Astrocyte (in vitro differentiated cells and primary cell): ENCODE measurements around the gene GPR156. TPM values are rescaled to one million over a fixed set of nuclear protein-coding genes. Genes with fewer than 3 reads are reported as not detected.

Experiments
- DNase-seq: peaks from one replicate; pipeline ENCODE4 v3.0.0-alpha.2; 2010; ENCODE audit warnings: low read depth
- FAIRE-seq: peaks from 2 replicates; lab custom pipeline; 2011; peaks lifted over from hg19 to GRCh38; lab: Jason Lieb, UNC
- H2AFZ ChIP-seq: 2 replicates; pipeline ENCODE4 v1.6.0; 2012; ENCODE audit warnings: low read depth, low read length, inconsistent platforms
- H3K27ac ChIP-seq: 2 replicates; pipeline ENCODE4 v1.5.1; 2011; ENCODE audit warnings: low read depth, low read length, inconsistent platforms
- H3K27me3 ChIP-seq: 2 replicates; pipeline ENCODE4 v1.6.0; 2011; ENCODE audit warnings: low read length, inconsistent platforms; ENCODE audit not compliant: insufficient read depth
- H3K36me3 ChIP-seq: 2 replicates; pipeline ENCODE4 v1.5.1; 2011; ENCODE audit warnings: low read length, inconsistent platforms; ENCODE audit not compliant: insufficient read depth
- H3K4me1 ChIP-seq: 2 replicates; pipeline ENCODE4 v1.5.1; 2011; ENCODE audit warnings: low read length, inconsistent platforms; ENCODE audit not compliant: insufficient read depth
- H3K4me2 ChIP-seq: 2 replicates; pipeline ENCODE4 v1.6.0; 2012; ENCODE audit warnings: low read length, inconsistent platforms
- H3K4me3 ChIP-seq: 2 replicates; pipeline ENCODE4 v1.5.1; 2011; ENCODE audit warnings: low read depth, mild to moderate bottlenecking, low read length, inconsistent platforms; ENCODE audit not compliant: insufficient read depth
- H3K79me2 ChIP-seq: 2 replicates; pipeline ENCODE4 v1.6.0; 2012; ENCODE audit warnings: mild to moderate bottlenecking, low read length, inconsistent platforms; ENCODE audit not compliant: insufficient read depth
- H3K9ac ChIP-seq: 2 replicates; pipeline ENCODE4 v1.6.0; 2012; ENCODE audit warnings: mild to moderate bottlenecking, low read length, inconsistent platforms
- H3K9me3 ChIP-seq: 2 replicates; pipeline ENCODE4 v1.5.1; 2012; ENCODE audit warnings: low read depth, mild to moderate bottlenecking, low read length, inconsistent platforms; ENCODE audit not compliant: insufficient read depth
- H4K20me1 ChIP-seq: 2 replicates; pipeline ENCODE4 v1.6.0; 2012; ENCODE audit warnings: low read length, inconsistent platforms; ENCODE audit not compliant: insufficient read depth
- H3K27ac Mint-ChIP-seq: one replicate; pipeline ENCODE4 v1.8.0; 2021; ENCODE audit warnings: mild to moderate bottlenecking, mixed read lengths; ENCODE audit not compliant: unreplicated experiment
- H3K27me3 Mint-ChIP-seq: one replicate; pipeline ENCODE4 v1.8.0; 2021; ENCODE audit warnings: low read depth, mixed read lengths; ENCODE audit not compliant: unreplicated experiment
- H3K36me3 Mint-ChIP-seq: one replicate; pipeline ENCODE4 v1.8.0; 2021; ENCODE audit warnings: low read depth, mixed read lengths; ENCODE audit not compliant: unreplicated experiment
- H3K4me1 Mint-ChIP-seq: one replicate; pipeline ENCODE4 v1.8.0; 2021; ENCODE audit warnings: low read depth, mixed read lengths; ENCODE audit not compliant: unreplicated experiment
- H3K4me3 Mint-ChIP-seq: one replicate; pipeline ENCODE4 v1.8.0; 2021; ENCODE audit warnings: mild to moderate bottlenecking, moderate library complexity, mixed read lengths; ENCODE audit not compliant: unreplicated experiment
- H3K9me3 Mint-ChIP-seq: one replicate; pipeline ENCODE4 v1.8.0; 2021; ENCODE audit warnings: mild to moderate bottlenecking, mixed read lengths; ENCODE audit not compliant: unreplicated experiment
- CTCF ChIP-seq: IDR thresholded peaks from 2 replicates; pipeline ENCODE4 v1.5.1; 2011; ENCODE audit warnings: low read depth, mild to moderate bottlenecking, inconsistent platforms, low read length, moderate library complexity; ENCODE audit not compliant: insufficient read depth
- EZH2 ChIP-seq: IDR thresholded peaks from 2 replicates; pipeline ENCODE4 v1.6.1; 2012; ENCODE audit warnings: mild to moderate bottlenecking, low read length, inconsistent platforms; ENCODE audit not compliant: insufficient read depth
- total RNA-seq: library from RNA; stranded (reverse); gene quantifications from 2 replicates; pipeline ENCODE4 v1.2.1, GENCODE V29; 2021

The GPR156 gene
- total RNA-seq, 1 donor from 2014 or later: 0.39 TPM

- H3K4me1 Mint-ChIP-seq: no peaks in the 10 kb centered on the region
- no peaks in the 10 kb centered on the region for H3K9me3 ChIP-seq
- H3K36me3 Mint-ChIP-seq: no peaks in the 10 kb centered on the region
- DNase-seq (no peak), FAIRE-seq (no peak)
- H3K9me3 Mint-ChIP-seq: no peaks in the 10 kb centered on the region
- H3K4me3 Mint-ChIP-seq: no peak overlapping the region
- H3K4me3 ChIP-seq: no peak overlapping the region
- H3K79me2 ChIP-seq: no peaks in the 10 kb centered on the region
- H3K27me3 ChIP-seq: no peaks in the 10 kb centered on the region
- no peaks in the 10 kb centered on the region for H4K20me1 ChIP-seq
- H3K27ac Mint-ChIP-seq: no peak overlapping the region
- H3K27ac ChIP-seq: no peak overlapping the region
- H3K4me1 ChIP-seq: no peaks in the 10 kb centered on the region
- TF ChIP-seq EZH2 (no peak), CTCF (no peak)
- no peak overlapping the region for H2AFZ ChIP-seq
- H3K4me2 ChIP-seq: no peak overlapping the region
- H3K9ac ChIP-seq: no peak overlapping the region
- H3K27me3 Mint-ChIP-seq: no peaks in the 10 kb centered on the region
- H3K36me3 ChIP-seq: no peaks in the 10 kb centered on the region
These were observed 21.2 kb downstream of the GPR156 start for GRCh38 chr3:120263792-120264191.

DNA sequence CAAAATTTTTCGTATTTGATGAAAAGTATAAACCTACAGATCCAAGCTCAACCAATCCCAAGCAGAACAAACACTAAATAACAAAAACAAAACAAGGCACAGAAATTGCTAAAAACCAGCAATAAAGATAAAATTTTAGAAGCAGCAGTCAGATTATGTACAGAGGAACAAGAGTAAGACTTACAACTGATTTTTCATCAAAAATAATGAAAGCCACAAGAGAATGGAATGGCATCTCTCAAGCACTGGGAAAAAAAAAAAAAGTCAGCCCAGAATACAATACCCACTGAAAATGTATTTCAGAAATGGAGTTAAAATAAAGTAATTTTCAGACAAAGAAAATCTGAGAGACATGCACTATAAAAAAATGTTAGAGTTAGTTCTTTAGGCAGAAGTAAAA, 27.0 kb downstream of the GPR156 start:
- Mint-ChIP-seq H3K36me3 (no peaks in the 10 kb centered on the region), H3K9me3 (peaks cover 22% of the 10 kb centered on the region), H3K27me3 (no peaks in the 10 kb centered on the region), H3K4me1 (no peaks in the 10 kb centered on the region), H3K4me3 (no peak overlapping the region), H3K27ac (no peak overlapping the region)
- FAIRE-seq (no peak), DNase-seq (no peak)
- H4K20me1 ChIP-seq: no peaks in the 10 kb centered on the region
- H3K27me3 ChIP-seq: no peaks in the 10 kb centered on the region
- no peaks in the 10 kb centered on the region for H3K4me1 ChIP-seq
- H3K36me3 ChIP-seq: no peaks in the 10 kb centered on the region
- no peak overlapping the region for H2AFZ ChIP-seq
- TF ChIP-seq CTCF (no peak), EZH2 (no peak)
- no peaks in the 10 kb centered on the region for H3K9me3 ChIP-seq
- no peak overlapping the region for H3K4me3 ChIP-seq
- no peak overlapping the region for H3K9ac ChIP-seq
- H3K79me2 ChIP-seq: no peaks in the 10 kb centered on the region
- no peak overlapping the region for H3K4me2 ChIP-seq
- H3K27ac ChIP-seq: no peak overlapping the region

GRCh38 chr3:120245386-120245785, 39.6 kb downstream of the GPR156 start:
- Histone ChIP-seq H3K4me1 (no peaks in the 10 kb centered on the region), H3K9me3 (no peaks in the 10 kb centered on the region), H3K9ac (no peak overlapping the region), H3K36me3 (no peaks in the 10 kb centered on the region), H3K27ac (no peak overlapping the region), H2AFZ (no peak overlapping the region), H4K20me1 (no peaks in the 10 kb centered on the region), H3K4me3 (no peak overlapping the region), H3K4me2 (no peak overlapping the region), H3K27me3 (no peaks in the 10 kb centered on the region), H3K79me2 (no peaks in the 10 kb centered on the region)
- Mint-ChIP-seq H3K27me3 (peaks cover 11% of the 10 kb centered on the region), H3K27ac (no peak overlapping the region), H3K9me3 (no peaks in the 10 kb centered on the region), H3K4me1 (no peaks in the 10 kb centered on the region), H3K36me3 (no peaks in the 10 kb centered on the region), H3K4me3 (no peak overlapping the region)
- FAIRE-seq: no peak
- DNase-seq: no peak
- no peak for TF ChIP-seq EZH2
- no peak for TF ChIP-seq CTCF
